Activated T-helper 17 cell treated with anti-CD3 and anti-CD28 coated beads, Interleukin-2, amount 50 U/mL, for 72 hours (primary cell): ENCODE data around the gene BHLHE41. TPM values are rescaled to one million over a fixed set of nuclear protein-coding genes. Genes with fewer than 3 reads are reported as not detected.

ENCODE experiments used
- ATAC-seq: fragments of 150-1000 bp; cut with Tn5 transposase; replicated peaks from 2 replicates; pipeline ENCODE4 v1.10.0; 2021; ENCODE audit warnings: mild to moderate bottlenecking, moderate library complexity
- H3K27ac Mint-ChIP-seq: one replicate; pipeline ENCODE4 v1.8.0; 2022; ENCODE audit warnings: mixed read lengths
- H3K27me3 Mint-ChIP-seq: one replicate; pipeline ENCODE4 v1.8.0; 2022; ENCODE audit warnings: mixed read lengths
- H3K36me3 Mint-ChIP-seq: one replicate; pipeline ENCODE4 v1.8.0; 2022; ENCODE audit warnings: low read depth, mild to moderate bottlenecking, mixed read lengths
- H3K4me1 Mint-ChIP-seq: one replicate; pipeline ENCODE4 v1.8.0; 2022; ENCODE audit warnings: mixed read lengths
- H3K4me3 Mint-ChIP-seq: one replicate; pipeline ENCODE4 v1.8.0; 2022; ENCODE audit warnings: mild to moderate bottlenecking, mixed read lengths
- H3K9me3 Mint-ChIP-seq: one replicate; pipeline ENCODE4 v1.8.0; 2022; ENCODE audit warnings: mixed read lengths
- total RNA-seq, 2 donors: library from RNA; stranded (reverse); gene quantifications; one replicate each; pipeline ENCODE4 v1.2.3, GENCODE V29; 2022

The BHLHE41 gene
- total RNA-seq, 2 donors from 2014 or later = not detected

DNA sequence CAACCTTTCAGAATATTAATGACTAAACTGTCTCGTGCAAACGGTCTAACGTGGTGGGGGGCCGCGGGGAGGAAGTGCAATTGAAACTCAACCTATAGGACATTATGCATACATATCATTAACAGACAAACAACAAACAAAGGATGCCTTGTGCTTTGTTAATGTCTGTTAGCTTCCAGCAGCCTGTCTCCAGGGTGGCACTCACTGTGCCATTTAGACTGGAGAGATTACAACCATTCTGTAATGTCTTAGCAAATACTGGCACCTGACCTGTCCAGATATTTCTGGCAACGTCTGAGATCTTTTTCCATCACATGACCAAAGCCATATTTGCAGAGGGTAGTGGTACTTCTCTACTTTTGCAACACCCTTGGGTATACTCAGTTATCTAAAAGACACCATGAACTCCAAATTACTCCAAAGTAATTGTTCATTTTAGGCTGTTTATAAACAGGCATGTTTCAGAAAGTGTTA, 11.6 kb downstream of the BHLHE41 start:
- no peaks in the 10 kb centered on the region for H3K9me3 Mint-ChIP-seq
- H3K27ac Mint-ChIP-seq = no peak overlapping the region
- H3K27me3 Mint-ChIP-seq = peaks cover 34% of the 10 kb centered on the region
- ATAC-seq = no peak
- no peaks in the 10 kb centered on the region for H3K36me3 Mint-ChIP-seq
- peaks cover 4% of the 10 kb centered on the region for H3K4me1 Mint-ChIP-seq
- H3K4me3 Mint-ChIP-seq = peak overlapping the region; percentile 72

DNA sequence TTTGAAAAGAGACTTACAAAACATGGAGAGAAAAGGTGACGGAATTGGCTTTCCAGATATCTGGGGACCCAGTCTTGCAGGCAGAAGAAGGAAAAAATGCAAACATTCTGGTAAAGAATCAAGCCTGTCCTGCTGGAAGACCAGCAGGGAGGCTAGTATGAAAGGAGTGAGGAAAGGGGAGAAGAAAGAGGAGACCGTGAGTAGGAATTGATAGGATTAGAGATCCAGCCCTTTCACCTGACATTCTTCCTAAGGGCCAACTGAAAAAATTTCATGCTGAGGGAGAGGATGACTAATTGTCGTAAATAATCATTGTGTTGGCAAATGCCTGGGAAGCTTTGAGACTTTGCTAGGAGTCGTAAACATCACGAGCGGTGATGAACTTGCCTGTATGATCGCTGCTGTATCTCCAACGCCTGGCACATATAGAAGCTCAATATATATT, 12.1 kb downstream of the BHLHE41 start:
- Mint-ChIP-seq H3K36me3 (no peaks in the 10 kb centered on the region), H3K9me3 (no peaks in the 10 kb centered on the region), H3K27me3 (peaks cover 33% of the 10 kb centered on the region), H3K27ac (no peak overlapping the region), H3K4me1 (peaks cover 4% of the 10 kb centered on the region), H3K4me3 (peak overlapping the region; percentile 72)
- ATAC-seq = no peak

DNA sequence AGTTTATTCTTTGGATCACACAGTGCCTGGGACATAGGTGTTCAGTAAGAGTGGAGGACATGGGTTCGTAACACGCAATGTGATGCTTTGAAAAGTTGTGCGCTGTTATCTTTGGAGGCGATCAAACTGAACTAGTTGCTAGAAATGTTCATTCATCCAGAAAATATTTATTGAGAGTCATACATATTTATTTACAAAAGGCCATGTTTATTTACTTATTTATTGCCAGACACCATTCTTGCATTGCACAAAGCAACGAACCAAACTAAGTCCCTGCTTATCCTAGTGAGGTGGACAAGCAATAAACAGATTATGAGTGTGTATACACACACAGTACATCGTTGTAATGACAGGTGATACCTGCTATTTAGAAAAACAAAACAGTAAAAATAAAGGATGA, 12.6 kb downstream of the BHLHE41 start:
- H3K9me3 Mint-ChIP-seq = no peaks in the 10 kb centered on the region
- ATAC-seq = no peak
- H3K36me3 Mint-ChIP-seq = no peaks in the 10 kb centered on the region
- H3K4me3 Mint-ChIP-seq = peak overlapping the region; percentile 72
- peaks cover 4% of the 10 kb centered on the region for H3K4me1 Mint-ChIP-seq
- peaks cover 30% of the 10 kb centered on the region for H3K27me3 Mint-ChIP-seq
- no peak overlapping the region for H3K27ac Mint-ChIP-seq

DNA sequence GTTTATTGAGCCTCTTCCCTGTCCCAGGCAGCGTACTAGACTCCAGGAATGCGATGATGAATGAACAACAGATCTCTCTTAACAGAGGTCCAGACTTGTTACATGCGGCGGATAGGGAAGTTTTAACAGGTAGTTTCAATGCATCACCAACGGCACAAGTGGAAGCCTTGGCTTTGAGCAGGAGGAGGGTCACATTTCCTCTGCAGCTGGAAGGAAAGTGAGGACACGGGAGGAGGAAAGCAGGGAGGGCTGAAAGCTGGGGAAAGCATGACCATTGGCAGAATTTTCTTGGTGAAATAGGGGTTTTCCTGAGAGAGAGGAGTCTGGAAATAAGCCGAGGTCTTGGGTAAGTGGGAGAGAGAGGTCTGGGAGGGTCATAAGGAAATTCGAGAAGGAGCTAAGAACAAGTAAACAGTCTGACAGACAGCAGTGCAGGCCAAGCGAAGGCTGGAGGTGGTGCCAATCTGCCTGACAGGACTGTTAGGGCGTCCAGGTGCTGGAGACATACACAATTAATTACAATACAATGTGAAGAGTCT, 15.4 kb downstream of the BHLHE41 start:
- no peak overlapping the region for H3K27ac Mint-ChIP-seq
- no peak overlapping the region for H3K4me3 Mint-ChIP-seq
- ATAC-seq = no peak
- peaks cover 28% of the 10 kb centered on the region for H3K27me3 Mint-ChIP-seq
- no peaks in the 10 kb centered on the region for H3K9me3 Mint-ChIP-seq
- H3K4me1 Mint-ChIP-seq = peaks cover 4% of the 10 kb centered on the region
- H3K36me3 Mint-ChIP-seq = no peaks in the 10 kb centered on the region

DNA sequence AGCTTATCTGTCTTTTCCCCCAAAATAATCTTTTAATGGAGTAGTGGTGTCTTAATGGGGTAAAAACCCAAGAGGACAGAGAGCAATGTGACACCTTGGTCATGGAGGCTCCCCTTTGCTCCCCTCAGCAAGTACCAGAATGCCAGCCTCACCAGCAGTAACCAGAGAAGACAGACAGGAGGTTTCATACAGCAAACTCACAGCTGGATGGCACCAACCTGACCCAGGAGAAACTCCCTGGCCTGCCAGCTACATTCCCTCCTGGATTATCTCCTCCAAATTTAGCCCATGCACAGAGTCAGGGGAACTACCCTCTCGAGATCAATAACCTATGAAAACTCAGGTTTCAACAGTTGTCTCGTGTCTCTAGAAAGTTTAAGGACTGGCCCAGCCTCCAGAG, 15.9 kb downstream of the BHLHE41 start:
- Mint-ChIP-seq H3K4me3 (no peak overlapping the region), H3K27me3 (peaks cover 28% of the 10 kb centered on the region), H3K27ac (no peak overlapping the region), H3K9me3 (no peaks in the 10 kb centered on the region), H3K4me1 (peaks cover 4% of the 10 kb centered on the region), H3K36me3 (no peaks in the 10 kb centered on the region)
- ATAC-seq = no peak

DNA sequence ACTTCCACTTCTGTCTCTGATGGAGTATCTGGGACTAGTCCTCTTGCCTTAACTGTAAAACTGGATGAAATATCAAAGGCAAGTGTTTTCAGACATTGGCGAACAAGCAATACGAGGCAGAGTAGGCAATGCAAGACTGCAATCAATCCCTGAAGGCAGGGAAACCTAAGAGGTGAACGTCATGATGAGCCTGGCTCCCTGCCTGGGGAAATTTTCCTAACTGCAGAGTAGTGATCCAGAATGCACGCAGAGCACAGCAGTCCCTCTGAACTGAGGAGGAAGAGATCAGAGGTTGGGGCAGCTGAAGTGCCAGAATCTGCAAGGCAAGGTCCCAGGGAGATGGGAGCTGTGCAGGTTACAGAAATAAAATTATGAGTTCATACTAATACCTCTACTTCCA, 18.5 kb downstream of the BHLHE41 start:
- Mint-ChIP-seq H3K27ac (no peak overlapping the region), H3K36me3 (no peaks in the 10 kb centered on the region), H3K4me1 (no peaks in the 10 kb centered on the region), H3K9me3 (no peaks in the 10 kb centered on the region), H3K27me3 (peaks cover 22% of the 10 kb centered on the region), H3K4me3 (no peak overlapping the region)
- ATAC-seq = no peak

DNA sequence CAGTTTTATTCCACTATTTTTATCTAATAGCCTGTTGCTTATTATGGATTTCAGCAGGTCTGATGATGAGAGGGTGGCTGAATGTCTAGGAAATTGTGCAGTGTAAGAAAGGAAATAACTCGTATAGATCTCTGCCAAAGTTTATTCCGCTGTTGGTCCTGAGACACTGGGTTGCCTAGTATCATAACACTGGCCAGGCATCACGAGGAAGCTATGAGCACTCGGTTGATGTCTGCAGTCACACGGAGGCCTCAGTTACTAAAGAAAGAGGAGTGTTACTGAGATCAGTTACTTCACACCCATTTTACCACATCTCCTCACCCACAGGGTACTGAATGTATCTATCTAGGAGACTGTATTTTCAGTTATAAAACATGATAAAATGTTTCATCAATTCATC, 21.9 kb downstream of the BHLHE41 start:
- H3K27ac Mint-ChIP-seq = no peak overlapping the region
- peaks cover 30% of the 10 kb centered on the region for H3K27me3 Mint-ChIP-seq
- H3K36me3 Mint-ChIP-seq = no peaks in the 10 kb centered on the region
- no peak overlapping the region for H3K4me3 Mint-ChIP-seq
- no peaks in the 10 kb centered on the region for H3K4me1 Mint-ChIP-seq
- H3K9me3 Mint-ChIP-seq = no peaks in the 10 kb centered on the region
- ATAC-seq = no peak

DNA sequence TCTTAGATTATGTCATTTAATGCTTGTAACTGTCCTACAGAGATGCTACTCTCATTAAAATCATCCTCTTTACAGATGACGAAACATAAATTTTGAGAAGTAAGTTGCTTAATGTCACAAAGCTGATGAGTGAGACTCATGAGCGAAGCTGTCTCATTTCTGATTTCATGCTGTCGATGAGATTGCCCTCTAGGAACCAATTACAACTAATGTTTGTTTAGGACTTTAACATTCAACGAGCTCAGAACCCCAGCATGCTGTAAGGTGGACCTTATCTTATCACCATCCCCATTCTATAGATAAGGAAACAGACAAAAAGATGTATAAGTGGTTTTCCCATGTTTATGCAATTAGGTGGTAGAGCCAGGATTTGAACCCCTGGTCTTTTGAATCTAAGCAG, 23.1 kb downstream of the BHLHE41 start:
- Mint-ChIP-seq H3K9me3 (no peaks in the 10 kb centered on the region), H3K4me3 (no peak overlapping the region), H3K27me3 (peaks cover 31% of the 10 kb centered on the region), H3K4me1 (no peaks in the 10 kb centered on the region), H3K36me3 (no peaks in the 10 kb centered on the region), H3K27ac (no peak overlapping the region)
- ATAC-seq = no peak

DNA sequence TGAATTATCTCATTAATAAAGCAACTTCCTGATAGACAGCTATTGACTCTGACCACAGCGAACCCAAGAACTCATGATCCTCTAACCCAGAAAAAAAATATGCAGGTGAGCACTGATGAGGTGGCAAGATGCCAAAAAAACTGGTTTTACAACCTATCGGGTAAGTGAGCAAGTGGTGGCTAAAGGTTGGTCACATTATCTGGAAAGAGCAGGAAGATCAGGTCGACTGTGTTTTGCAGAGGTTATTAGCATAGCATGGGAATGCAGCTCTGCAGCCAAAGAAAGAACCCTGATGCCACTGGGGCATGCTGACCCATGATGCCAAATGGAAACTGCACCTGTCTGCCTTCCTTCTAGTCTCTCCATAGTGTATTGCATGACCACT, 23.5 kb downstream of the BHLHE41 start:
- Mint-ChIP-seq H3K27me3 (peaks cover 29% of the 10 kb centered on the region), H3K27ac (no peak overlapping the region), H3K36me3 (no peaks in the 10 kb centered on the region), H3K9me3 (no peaks in the 10 kb centered on the region), H3K4me1 (no peaks in the 10 kb centered on the region), H3K4me3 (no peak overlapping the region)
- no peak for ATAC-seq

DNA sequence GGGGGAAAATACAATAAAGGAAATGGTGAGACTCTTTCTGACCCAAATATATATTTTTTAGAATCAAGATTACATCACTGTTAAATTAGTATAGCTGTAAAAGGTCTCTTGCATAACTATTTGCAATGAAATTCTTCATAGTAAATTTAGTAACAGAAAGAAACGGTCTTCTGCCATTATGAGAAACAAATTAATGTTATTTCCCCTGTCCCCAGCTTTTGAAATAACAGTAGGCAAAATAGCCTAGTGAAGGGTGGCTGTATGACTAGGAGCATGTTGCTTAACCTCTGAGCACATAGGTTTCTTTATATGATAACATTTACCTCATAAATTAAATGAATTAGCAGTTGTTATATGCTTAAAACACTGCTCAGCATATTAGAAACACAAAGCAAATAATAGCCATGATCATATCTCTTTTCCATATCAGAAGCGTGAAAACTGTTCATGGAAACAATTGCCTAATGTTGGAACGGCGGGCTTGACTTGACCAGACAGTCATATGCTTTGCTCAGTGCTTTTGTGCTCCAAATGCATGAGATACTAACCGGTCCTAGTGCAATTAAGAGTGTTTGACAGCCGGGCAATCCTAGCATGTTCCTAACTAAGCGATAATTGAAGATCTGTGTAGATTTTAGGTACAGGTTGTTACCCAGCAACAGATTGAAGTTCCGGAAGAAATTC, 24.0 kb downstream of the BHLHE41 start:
- Mint-ChIP-seq H3K27ac (no peak overlapping the region), H3K27me3 (peaks cover 24% of the 10 kb centered on the region), H3K36me3 (no peaks in the 10 kb centered on the region), H3K9me3 (no peaks in the 10 kb centered on the region), H3K4me1 (no peaks in the 10 kb centered on the region), H3K4me3 (no peak overlapping the region)
- ATAC-seq = no peak

DNA sequence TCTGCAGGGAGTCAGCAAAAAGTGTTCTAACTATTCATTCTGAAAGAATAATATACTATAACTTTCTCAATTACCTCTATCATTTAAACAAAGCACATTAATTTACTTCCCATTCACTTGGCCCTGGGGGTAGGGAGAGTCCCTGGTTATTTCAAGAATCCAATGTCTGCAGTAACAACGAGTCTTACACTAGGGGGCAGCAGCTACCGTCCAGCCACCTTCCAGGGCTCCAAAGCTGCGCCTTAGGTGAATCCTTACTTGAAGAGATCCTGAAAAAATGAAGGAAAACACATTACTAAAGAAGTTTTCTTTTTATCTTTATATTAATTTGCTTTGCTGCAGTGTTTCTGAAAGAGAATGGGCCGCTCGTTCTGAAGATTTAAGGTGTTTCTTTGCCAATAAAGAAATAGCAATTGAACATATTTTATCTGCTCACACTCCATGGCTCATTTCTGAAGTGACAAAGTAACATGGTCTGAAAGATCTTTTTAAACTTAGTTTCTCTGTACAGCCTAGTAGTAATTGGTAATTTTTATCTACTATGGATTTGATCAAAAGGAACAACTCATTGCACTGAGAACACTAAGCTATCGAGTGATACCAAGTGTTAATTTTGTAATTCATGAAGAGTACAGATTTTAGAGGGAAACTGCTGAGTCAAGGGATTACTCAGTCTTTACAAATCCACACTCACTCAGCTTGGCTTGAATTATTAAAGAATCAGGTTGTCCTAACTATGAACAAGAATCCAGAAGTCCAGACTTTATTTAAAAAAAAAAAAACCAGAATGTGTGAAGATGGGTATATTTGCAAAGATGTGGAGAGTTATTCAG, 27.6 kb downstream of the BHLHE41 start:
- no peaks in the 10 kb centered on the region for H3K4me1 Mint-ChIP-seq
- no peaks in the 10 kb centered on the region for H3K36me3 Mint-ChIP-seq
- no peaks in the 10 kb centered on the region for H3K9me3 Mint-ChIP-seq
- no peak overlapping the region for H3K27ac Mint-ChIP-seq
- peaks cover 24% of the 10 kb centered on the region for H3K27me3 Mint-ChIP-seq
- no peak overlapping the region for H3K4me3 Mint-ChIP-seq
- peak; percentile 86 for ATAC-seq

DNA sequence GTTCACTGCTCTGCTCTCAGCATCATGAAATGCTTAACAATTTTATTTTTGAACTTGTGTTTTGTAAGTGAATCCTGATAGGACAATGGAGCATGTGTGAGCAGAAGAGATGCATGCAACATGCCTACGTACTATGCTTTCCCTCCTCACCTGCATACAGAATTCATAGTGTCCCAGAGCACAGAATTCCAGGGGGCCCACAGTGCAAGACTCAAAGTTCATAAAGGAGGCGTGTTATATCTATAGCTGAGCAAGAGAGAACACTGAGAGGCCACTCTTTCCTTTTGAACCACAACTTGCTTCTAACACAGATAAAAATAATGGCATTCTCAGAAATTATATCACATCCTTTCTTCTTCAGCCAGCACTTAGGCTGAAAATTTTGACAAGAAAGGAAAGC, 28.8 kb downstream of the BHLHE41 start:
- ATAC-seq = no peak
- H3K4me1 Mint-ChIP-seq = no peaks in the 10 kb centered on the region
- H3K27me3 Mint-ChIP-seq = peaks cover 15% of the 10 kb centered on the region
- H3K4me3 Mint-ChIP-seq = no peak overlapping the region
- H3K36me3 Mint-ChIP-seq = no peaks in the 10 kb centered on the region
- H3K27ac Mint-ChIP-seq = no peak overlapping the region
- no peaks in the 10 kb centered on the region for H3K9me3 Mint-ChIP-seq

DNA sequence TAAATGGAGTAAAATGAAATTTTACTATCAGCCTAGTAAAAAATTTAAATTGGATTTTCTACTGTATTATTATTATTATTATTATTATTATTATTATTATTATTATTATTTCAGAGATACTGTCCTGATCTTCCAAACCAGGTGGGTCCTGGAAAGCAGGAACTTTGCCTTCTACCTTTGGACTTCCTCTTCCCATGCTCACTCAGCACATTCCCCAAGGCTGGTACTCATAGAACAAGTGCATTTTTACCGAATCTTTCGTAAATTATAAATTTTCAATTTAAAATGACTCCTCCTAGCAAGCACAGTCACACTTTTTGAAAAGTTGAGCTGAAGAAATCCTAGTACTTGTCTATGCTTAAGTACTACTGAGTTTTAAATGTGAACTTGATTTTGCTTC, 29.7 kb downstream of the BHLHE41 start:
- ATAC-seq = no peak
- no peaks in the 10 kb centered on the region for H3K4me1 Mint-ChIP-seq
- H3K4me3 Mint-ChIP-seq = no peak overlapping the region
- no peak overlapping the region for H3K27ac Mint-ChIP-seq
- H3K36me3 Mint-ChIP-seq = no peaks in the 10 kb centered on the region
- H3K27me3 Mint-ChIP-seq = peaks cover 11% of the 10 kb centered on the region
- no peaks in the 10 kb centered on the region for H3K9me3 Mint-ChIP-seq

DNA sequence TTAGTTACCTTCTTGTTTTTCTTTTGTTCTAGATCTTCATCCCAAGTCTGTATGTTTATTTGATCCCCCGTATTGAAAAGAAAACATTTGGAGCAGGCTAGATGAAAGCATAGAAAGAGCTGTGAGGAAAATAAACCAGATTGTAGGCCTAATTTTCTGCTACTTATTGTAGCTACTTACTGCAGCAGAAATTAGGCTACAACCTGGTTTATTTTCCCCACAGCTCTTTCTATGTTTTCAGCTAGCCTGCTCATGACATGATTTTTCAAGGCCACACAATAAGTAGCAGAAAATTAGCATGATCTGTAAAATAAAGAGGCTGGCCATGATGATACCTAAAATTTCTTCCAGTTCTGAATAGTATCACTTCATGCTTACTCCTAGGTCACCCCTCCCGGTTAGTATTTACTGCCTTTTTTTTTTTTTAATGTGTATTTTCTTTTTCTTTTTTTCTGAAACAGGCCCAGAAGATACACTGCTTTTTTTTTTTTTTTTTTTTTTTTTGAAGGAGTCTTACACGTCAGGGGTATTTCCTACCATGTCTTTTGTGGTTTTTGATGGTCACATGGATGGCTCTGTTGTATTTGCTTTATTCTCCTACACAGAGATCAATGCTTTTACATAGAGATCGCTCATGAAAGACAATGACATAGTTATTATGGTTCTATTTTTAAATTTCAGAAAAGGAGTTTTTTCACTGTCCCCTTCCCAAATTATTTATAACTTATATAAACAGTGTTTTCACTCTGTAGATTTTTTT, 32.3 kb downstream of the BHLHE41 start:
- ATAC-seq = no peak
- H3K27ac Mint-ChIP-seq = no peak overlapping the region
- no peak overlapping the region for H3K4me3 Mint-ChIP-seq
- no peaks in the 10 kb centered on the region for H3K4me1 Mint-ChIP-seq
- H3K36me3 Mint-ChIP-seq = no peaks in the 10 kb centered on the region
- no peaks in the 10 kb centered on the region for H3K9me3 Mint-ChIP-seq
- no peaks in the 10 kb centered on the region for H3K27me3 Mint-ChIP-seq
